ENCODE results near the gene CACNA2D3. TPM values are rescaled to one million over a fixed set of nuclear protein-coding genes. Genes with fewer than 3 reads are reported as not detected.

The CACNA2D3 gene
- polyA plus RNA-seq, 3 donors, result 8.3 to 21.5 (median 10.4) TPM

DNA sequence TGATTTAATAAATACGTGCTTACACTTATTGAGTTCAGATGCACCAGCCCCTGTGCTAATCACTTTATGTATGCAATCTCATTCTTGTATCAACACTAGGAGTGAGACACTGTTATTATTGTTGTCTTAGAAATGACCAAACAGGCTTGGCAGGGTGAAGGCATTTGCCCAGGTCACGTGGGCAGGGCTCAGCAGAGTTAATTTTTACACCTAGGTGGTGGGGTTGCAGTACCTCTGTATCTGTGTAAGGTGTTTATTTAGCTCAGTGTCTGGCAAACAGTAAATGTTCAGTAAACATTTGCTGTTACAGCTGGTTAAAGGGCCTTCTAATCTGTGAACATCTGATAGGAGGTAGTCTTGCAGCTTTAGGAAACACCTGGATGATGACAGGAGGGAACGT lies 200.0 kb downstream of the CACNA2D3 start:
- H3K4me3 ChIP-seq (replicated peaks in 1 of 3; ENCODE audit: low read depth in 2 of 3, low read length in 3 of 3), result no peak overlapping the region
- no peak overlapping the region for H3K27ac ChIP-seq (ENCODE audit: low read depth in 1 of 2, low read length in 2 of 2)

DNA sequence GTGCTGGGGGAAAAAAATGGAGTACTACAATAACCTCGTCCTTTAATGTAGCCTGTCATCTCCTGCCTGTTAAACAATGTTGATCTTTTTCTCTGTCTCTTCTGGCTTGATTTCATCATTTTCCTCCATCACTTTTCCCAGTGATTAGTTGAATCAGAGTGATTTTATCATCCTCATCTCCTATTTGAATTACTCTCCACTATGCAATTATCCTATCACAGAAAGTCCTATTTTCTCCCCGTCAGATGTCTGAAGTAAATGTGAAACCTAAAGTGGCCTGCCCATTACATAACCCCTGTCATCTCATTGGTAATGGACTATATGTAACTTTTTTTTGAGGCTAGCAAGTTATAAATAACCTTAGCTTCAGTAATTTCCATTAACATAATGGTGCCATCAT lies 201.8 kb downstream of the CACNA2D3 start:
- intact Hi-C loops (cut with micrococcal nuclease), result no loop called here
- no peak for DNase-seq
- Histone ChIP-seq H3K27ac (ENCODE audit: low read depth in 1 of 2, low read length in 2 of 2) (no peak overlapping the region), H3K9me3 (replicated peaks in 1 of 2; ENCODE audit: control insufficient read depth in 1 of 2, insufficient read depth in 1 of 2, low read length in 2 of 2) (no peaks in the 10 kb centered on the region), H3K4me3 (replicated peaks in 1 of 3; ENCODE audit: low read depth in 2 of 3, low read length in 3 of 3) (no peak overlapping the region), H4K20me1 (ENCODE audit: insufficient read depth, low read length) (no peaks in the 10 kb centered on the region), H3K4me1 (ENCODE audit: control insufficient read depth in 1 of 2, insufficient read depth in 2 of 2, low read length in 2 of 2) (no peaks in the 10 kb centered on the region), H3K79me2 (ENCODE audit: insufficient read depth, low read length) (no peaks in the 10 kb centered on the region), H2AFZ (ENCODE audit: insufficient read depth, low read depth, low read length, poor library complexity, severe bottlenecking) (no peak overlapping the region), H3K27me3 (ENCODE audit: control insufficient read depth in 2 of 2, insufficient read depth in 2 of 2, low read length in 2 of 2) (no peaks in the 10 kb centered on the region), H3K9ac (ENCODE audit: insufficient read depth, low read length, poor library complexity, severe bottlenecking) (no peak overlapping the region), H3K36me3 (replicated peaks in 1 of 2; ENCODE audit: control insufficient read depth in 1 of 2, insufficient read depth in 2 of 2, low read length in 2 of 2) (no peaks in the 10 kb centered on the region), H3K4me2 (replicated peaks; ENCODE audit: extremely low read depth, low read length, poor library complexity, severe bottlenecking) (no peak overlapping the region)
- TF ChIP-seq, protein P1, sequence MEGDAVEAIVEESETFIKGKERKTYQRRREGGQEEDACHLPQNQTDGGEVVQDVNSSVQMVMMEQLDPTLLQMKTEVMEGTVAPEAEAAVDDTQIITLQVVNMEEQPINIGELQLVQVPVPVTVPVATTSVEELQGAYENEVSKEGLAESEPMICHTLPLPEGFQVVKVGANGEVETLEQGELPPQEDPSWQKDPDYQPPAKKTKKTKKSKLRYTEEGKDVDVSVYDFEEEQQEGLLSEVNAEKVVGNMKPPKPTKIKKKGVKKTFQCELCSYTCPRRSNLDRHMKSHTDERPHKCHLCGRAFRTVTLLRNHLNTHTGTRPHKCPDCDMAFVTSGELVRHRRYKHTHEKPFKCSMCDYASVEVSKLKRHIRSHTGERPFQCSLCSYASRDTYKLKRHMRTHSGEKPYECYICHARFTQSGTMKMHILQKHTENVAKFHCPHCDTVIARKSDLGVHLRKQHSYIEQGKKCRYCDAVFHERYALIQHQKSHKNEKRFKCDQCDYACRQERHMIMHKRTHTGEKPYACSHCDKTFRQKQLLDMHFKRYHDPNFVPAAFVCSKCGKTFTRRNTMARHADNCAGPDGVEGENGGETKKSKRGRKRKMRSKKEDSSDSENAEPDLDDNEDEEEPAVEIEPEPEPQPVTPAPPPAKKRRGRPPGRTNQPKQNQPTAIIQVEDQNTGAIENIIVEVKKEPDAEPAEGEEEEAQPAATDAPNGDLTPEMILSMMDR (IDR thresholded peaks at IDR 0.05), result no peak
- 60% methylated on average over 1 of the region's 2 CpGs for WGBS (ENCODE audit: insufficient coverage)
- H3K4me3 Mint-ChIP-seq, result no peak overlapping the region
- H3K4me1 Mint-ChIP-seq, result no peaks in the 10 kb centered on the region
- H3K36me3 Mint-ChIP-seq, result no peaks in the 10 kb centered on the region
- no peak overlapping the region for H3K27ac Mint-ChIP-seq
- H3K9me3 Mint-ChIP-seq, result peaks cover 0 to 3% (median 0%) of the 10 kb centered on the region in 7 donors
- H3K27me3 Mint-ChIP-seq (ENCODE audit: low read depth in 3 of 3), result peaks cover 4 to 7% (median 5%) of the 10 kb centered on the region in 3 donors

More for the DNA sequence above, 200.0 kb downstream of the CACNA2D3 start:
- Histone ChIP-seq H4K20me1 (ENCODE audit: insufficient read depth, low read length) (no peaks in the 10 kb centered on the region), H3K27me3 (ENCODE audit: control insufficient read depth in 2 of 2, insufficient read depth in 2 of 2, low read length in 2 of 2) (no peaks in the 10 kb centered on the region), H3K79me2 (ENCODE audit: insufficient read depth, low read length) (no peaks in the 10 kb centered on the region), H3K9me3 (replicated peaks in 1 of 2; ENCODE audit: control insufficient read depth in 1 of 2, insufficient read depth in 1 of 2, low read length in 2 of 2) (no peaks in the 10 kb centered on the region), H2AFZ (ENCODE audit: insufficient read depth, low read depth, low read length, poor library complexity, severe bottlenecking) (no peak overlapping the region), H3K4me1 (ENCODE audit: control insufficient read depth in 1 of 2, insufficient read depth in 2 of 2, low read length in 2 of 2) (no peaks in the 10 kb centered on the region), H3K36me3 (replicated peaks in 1 of 2; ENCODE audit: control insufficient read depth in 1 of 2, insufficient read depth in 2 of 2, low read length in 2 of 2) (no peaks in the 10 kb centered on the region), H3K4me2 (replicated peaks; ENCODE audit: extremely low read depth, low read length, poor library complexity, severe bottlenecking) (no peak overlapping the region), H3K9ac (ENCODE audit: insufficient read depth, low read length, poor library complexity, severe bottlenecking) (no peak overlapping the region)
- Mint-ChIP-seq H3K27ac (no peak overlapping the region), H3K36me3 (no peaks in the 10 kb centered on the region), H3K27me3 (ENCODE audit: low read depth in 3 of 3) (peaks cover 4 to 5% (median 5%) of the 10 kb centered on the region in 3 donors), H3K4me1 (no peaks in the 10 kb centered on the region), H3K9me3 (peaks cover 0 to 2% (median 0%) of the 10 kb centered on the region in 7 donors), H3K4me3 (no peak overlapping the region)
- WGBS (ENCODE audit: insufficient coverage), result 81% methylated on average over 2 of the region's 3 CpGs
- no peak for DNase-seq
- TF ChIP-seq, protein P1 (IDR thresholded peaks at IDR 0.05), result no peak
- intact Hi-C loops (cut with micrococcal nuclease), result no loop called here

All from CD14-positive monocyte (primary cell).